Ureter (tissue), 1 donor: Measurements from ENCODE around the gene CAMK1D. TPM values are rescaled to one million over a fixed set of nuclear protein-coding genes. Genes with fewer than 3 reads are reported as not detected.
A peak's percentile ranks its signal among the peaks of the same experiment; 100 is the strongest.

Experiments
- DNase-seq: peaks from one replicate; pipeline ENCODE4 v3.0.0-alpha.2; 2020; ENCODE audit warnings: low spot score
- total RNA-seq: library from RNA; stranded (reverse); gene quantifications from one replicate; pipeline ENCODE4 v1.2.4, GENCODE V29; 2023
- donor health status: DM: yes; HTN: yes; CAD: no.

The CAMK1D gene
- total RNA-seq, 1 donor from 2014 or later = 25.4 TPM

DNA sequence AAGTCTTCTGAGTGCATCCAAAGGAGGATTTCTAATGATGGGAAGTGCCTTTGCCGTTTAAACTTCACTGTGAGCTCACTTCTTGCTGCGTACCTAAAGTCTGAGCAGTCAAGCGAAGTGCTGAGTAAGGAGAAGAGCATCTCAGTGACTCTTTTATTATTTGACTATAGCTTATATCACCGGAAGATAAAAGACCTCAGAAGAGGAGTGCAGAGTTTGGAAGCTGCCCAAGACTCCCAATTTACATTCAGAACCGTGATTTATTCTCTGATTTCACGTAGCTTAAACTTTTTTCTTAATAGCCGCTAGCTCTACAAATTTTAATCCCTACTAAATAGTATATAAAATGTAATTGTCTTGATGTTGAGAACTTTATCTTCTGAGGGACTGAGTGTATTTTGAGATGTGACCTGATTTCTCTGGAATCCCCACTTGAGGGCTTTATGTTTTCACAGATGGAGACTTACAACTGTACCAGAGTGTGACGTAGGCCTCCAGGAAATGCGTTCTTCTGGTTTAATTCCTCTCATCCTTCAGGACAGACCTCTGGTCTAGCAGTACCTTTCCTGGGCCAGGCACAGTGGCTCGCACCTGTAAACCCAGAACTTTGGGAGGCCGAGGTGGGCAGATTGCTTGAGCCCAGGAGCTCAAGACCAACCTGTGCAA, 51.1 kb downstream of the CAMK1D start:
- peak; percentile 18 for DNase-seq

DNA sequence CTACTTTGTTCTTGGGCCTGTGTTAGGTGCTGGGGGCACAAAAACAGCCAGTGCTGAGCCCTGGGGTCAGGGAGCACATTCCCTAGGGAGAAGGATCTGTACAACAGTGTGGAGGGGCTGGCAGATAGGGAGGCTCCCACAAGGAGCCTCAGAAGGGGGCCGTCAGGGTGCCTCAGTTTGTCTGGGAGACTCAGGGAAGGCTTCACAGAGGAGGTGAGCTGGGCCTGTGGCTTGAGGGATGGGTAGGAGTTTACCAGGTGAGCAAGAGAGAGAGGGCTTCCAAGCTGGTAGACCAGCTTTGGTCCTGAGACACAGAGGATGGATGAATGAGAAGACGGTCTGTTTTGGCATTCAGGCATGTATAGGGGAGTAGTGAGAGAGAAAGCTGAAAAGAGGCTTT, 52.1 kb downstream of the CAMK1D start:
- peak; percentile 20 for DNase-seq

DNA sequence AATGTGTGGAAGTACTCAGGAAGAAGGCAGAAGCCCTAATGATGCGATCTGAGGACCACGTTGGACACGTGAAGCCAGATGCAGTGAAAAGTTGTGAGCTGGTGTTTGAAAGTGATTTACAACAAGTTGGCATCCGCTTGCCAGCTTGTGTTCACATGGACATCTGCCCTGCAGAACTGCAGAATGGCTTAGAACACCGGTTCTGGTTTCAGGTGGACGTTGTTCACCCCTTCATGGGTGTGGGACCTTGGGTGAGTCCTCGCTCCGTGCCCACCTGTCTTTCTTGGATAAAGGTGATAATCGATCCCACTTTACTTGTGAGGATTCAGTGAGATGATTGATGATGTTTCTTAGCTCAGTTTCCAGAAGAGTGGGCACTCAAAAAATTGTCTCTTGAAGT, 53.8 kb downstream of the CAMK1D start:
- DNase-seq = peak; percentile 33

DNA sequence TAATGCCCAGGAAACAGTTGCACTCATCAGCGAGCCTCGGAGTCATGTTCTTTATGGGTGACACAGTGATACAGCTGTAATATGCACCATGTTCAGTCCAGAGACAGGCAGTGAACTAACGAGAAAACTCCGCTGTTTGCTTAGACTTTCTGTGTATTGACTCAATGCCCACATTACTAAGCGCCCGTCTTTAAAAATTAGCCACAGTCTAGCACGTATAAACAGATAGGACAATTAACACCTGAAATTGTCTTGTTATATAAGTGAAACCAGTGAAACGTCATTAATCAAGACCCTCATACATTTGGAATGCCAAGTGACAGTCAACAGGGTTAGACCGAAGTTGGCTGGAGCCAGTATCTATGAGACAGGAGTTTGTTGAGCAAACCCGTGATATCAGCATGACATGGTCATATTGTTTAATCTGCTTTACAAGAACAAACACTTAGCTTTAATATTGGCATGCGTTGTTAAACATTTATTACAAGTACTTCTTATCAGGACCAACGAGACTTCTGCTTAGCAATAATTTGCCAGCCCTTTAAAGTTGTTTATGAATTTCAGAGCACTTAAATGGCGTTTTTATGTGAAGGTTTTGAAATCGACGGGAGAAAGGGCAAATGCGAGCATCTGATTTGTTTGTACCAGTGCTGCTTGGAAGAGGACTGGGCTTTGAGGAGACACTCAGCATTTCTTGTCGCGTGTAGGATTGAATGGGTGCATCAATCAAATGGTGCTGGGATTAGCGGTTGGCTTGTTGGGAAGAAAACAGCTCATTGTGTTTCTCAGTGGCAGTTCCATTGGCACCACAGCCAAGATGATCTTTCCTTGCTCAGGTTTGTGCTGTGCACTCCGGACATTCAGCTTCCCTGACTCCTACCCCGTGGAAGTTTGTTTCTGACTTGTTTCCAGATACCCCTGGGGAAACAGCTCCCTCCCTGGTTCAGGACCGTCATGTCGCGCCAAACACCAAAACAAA, 56.3 kb downstream of the CAMK1D start:
- peak; percentile 45 for DNase-seq

- DNase-seq = peak; percentile 22
These were observed 57.5 kb downstream of the CAMK1D start for GRCh38 chr10:12406764-12407400.

DNA sequence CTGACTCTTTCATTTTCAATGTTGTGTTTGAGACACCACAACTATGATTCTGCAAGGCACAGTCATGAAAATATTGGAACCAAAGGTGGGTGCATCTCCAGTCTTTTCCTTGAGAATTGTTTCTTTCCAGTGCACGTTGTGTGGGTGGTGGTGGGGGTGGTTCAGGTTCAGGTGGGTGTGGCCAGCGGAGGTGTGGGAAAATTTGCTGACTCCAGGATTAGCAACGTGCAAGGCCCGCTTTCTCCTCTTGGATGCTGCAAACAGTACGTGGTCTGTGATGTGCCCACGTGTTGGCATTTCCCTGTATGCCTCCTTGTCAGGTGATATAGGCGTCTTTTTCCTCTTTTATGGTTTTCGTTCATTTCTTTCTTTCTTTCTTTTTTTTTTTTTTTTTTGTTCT, 59.1 kb downstream of the CAMK1D start:
- no peak for DNase-seq

- no peak for DNase-seq
These were observed 59.8 kb downstream of the CAMK1D start for GRCh38 chr10:12409161-12409560.

- DNase-seq = no peak
These were observed 60.3 kb downstream of the CAMK1D start for GRCh38 chr10:12409613-12410012.

DNA sequence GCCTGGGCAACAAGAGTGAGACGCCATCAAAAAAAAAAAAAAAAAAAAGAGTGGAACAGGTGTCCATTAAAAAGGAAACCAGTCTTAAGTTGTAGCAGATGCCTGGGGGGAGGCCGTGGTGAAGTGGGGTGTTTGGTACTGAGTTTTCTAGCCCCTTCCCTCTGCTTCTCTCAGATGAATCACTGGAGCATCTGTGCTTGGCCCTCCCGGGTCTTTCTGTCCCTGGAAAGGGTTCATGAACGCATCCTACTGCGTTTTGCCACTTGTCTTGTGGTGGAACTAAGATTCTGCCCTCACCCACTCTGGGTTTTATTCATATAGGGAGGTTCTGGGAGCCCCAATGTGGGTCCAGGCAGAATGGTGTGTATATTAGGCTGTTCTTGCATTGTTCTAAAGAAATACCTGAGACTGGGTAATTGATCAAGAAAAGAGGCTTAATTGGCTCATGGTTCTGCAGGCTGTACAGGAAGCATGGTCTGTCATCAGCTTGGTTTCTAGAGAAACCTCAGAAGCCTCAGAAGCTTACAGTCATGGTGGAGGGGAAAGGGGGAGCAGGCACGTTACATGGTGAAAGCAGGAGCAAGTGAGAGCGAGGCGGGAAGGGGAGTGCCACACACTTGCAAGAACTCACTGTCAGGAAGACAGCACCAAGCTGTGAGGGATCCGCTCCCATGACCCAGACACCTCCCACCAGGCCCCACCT, 63.5 kb downstream of the CAMK1D start:
- DNase-seq = no peak

DNA sequence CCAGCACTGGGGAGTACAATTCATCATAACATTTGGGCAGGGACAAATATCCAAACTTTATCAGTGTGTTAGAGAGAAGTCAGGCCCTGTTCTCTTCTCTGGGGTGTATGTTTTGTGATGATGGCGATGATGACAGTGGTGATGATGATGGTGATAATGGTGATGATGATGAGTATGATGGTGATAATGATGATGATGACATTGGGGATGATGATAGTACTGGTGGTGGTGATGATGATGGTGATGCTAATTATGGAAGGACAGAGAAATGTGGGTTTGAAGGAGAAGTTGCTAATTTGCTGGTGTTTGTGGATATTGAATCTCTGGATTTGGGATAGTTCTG, 64.0 kb downstream of the CAMK1D start:
- no peak for DNase-seq

DNA sequence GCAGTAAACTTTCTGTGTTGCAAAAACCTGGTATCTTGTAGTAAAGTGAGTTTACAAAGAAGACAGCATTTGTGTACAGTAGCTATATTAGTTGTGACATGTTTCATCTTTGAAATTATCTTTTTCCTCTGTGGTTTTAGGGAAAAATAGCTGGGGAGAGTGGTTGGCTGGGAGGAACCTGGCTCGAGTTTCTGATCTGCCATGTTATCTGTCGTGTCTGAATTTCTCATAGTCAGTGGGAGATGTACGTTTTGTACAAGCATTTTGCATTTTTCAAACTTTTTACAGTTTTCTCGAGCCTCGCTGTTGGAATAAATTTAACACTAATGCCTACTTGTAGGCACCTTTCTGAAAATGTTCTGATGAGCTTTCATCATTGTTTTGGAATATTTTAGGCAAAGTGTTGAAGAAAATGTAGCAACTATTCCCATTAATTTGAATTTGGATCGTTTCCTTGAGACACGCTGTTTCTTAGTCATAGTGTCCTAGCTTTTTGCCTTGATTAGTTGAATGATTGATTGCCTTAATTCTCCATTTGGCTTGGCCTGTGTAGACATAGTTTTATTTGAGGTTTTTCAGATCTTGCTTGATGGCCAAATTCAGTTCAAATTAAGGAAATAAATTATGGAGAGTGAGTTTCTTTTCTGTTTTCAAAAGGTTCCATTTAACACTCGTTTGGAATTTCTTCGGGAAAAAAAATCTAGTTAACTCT, 65.1 kb downstream of the CAMK1D start:
- DNase-seq = no peak

DNA sequence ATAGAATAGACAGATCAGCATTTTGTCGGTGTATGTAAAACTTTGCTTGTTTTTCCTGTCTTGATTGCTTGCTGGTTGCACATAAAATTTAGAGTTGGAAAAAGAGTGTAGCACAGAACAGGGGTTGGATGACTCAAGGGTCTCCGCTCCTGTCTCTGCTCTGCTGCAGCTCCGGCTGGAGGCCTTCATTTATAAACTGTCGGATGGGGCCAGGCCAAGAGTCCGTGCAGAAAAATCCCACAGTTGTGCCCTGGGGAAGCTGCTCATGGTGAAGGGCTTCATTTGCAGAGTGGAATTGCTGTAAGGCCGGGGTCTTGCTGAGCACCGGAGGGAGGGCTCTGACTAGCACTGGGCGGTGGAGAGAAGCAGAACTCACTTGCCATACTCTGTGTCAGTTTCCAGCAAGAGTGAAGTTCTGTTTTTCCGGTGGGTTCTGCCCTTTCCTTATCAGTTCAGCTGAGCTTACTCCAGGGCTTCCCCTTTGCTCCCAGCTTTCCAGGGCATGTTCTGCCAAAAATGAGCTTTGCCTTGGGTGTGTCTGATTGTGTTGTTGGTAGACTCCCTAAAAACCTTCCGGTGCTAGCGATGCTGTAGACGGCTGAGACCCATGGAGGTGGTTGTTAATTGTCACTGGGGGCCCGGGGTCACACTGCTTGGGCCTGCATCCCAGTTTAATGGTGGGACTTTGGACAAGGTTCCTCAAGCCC, 67.2 kb downstream of the CAMK1D start:
- DNase-seq = no peak

GRCh38 chr10:12417331-12417730, 68.0 kb downstream of the CAMK1D start:
- no peak for DNase-seq

- no peak for DNase-seq
These were observed 68.7 kb downstream of the CAMK1D start for GRCh38 chr10:12418000-12418399.

GRCh38 chr10:12418725-12419261, 69.4 kb downstream of the CAMK1D start:
- no peak for DNase-seq

- DNase-seq = no peak
These were observed 70.0 kb downstream of the CAMK1D start for GRCh38 chr10:12419262-12419847.

DNA sequence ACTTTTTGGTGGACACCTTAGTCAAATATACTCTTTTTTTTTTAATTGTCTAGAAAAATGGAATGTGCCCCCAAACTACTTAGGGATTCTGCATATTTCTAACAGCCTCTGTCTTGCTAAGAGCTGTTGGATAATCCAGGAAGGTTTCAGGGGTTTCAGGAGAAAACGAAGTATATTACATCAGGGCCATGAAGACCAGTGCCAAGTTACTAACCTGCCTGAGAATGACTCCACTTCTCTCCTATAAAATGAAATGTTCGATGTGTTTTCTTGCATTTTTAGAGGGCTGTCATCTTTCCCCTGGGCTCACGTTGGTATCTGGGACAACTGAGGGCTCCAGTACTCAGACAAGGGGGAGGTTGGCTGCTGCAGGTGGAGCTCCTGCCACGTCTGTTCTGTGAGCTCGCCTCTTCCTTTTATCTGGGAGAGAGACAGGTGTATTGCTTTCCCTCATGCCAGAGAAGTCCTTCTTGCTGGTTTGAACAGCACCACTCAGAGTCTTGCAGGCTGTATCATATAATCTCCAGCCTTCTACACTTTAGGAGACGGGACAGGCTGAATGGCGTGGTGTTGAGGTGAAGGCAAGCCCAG, 71.3 kb downstream of the CAMK1D start:
- no peak for DNase-seq

DNA sequence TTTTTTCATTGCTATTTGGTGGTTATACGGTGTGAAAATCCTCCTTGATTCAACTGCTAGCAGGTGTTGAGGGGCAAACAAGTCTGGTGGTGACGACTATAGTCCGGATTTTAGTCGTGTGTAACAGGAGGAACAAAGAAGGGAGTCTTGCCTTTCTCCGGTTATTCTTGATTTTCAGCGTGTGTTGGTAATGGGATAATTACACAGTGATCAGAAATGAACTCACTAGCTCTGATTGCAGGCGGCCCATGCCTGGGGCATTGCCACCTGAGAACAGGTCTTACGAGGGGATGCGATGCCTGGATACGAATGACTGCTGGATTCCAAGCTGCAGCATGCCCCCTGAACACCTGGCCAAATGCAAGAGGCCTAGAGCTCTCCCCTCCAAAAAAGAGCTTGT, 72.8 kb downstream of the CAMK1D start:
- no peak for DNase-seq

GRCh38 chr10:12423896-12424295, 74.5 kb downstream of the CAMK1D start:
- no peak for DNase-seq

- no peak for DNase-seq
These were observed 77.9 kb downstream of the CAMK1D start for GRCh38 chr10:12427276-12427675.
